ENCODE measurements around the gene SLAIN2.

SLAIN2 gene

GRCh38 chr4:48369248-48369647 is 27.9 kb downstream of the SLAIN2 start:
- TF ChIP-seq CTCF (IDR thresholded peaks at IDR 0.05), result no peak
- no peaks in the 10 kb centered on the region for H3K36me3 ChIP-seq
- intact Hi-C loops (cut with DNase I; ENCODE audit: low total_unique reads), result no loop called here
- H3K27ac ChIP-seq, result no peak overlapping the region
- no peak for DNase-seq
- no peak overlapping the region for H3K4me3 ChIP-seq
- no peaks in the 10 kb centered on the region for H3K27me3 ChIP-seq
- peaks cover 0 to 38% (median 4%) of the 10 kb centered on the region in 4 donors for H3K4me1 ChIP-seq
- H3K9me3 ChIP-seq, result no peaks in the 10 kb centered on the region

- intact Hi-C loops (cut with DNase I; ENCODE audit: low total_unique reads), result no loop called here
- H3K4me3 ChIP-seq, result no peak overlapping the region
- no peak overlapping the region for H3K27ac ChIP-seq
- TF ChIP-seq CTCF (IDR thresholded peaks at IDR 0.05), result no peak
- H3K4me1 ChIP-seq, result peaks cover 0 to 38% (median 4%) of the 10 kb centered on the region in 4 donors
- H3K27me3 ChIP-seq, result no peaks in the 10 kb centered on the region
- H3K36me3 ChIP-seq, result no peaks in the 10 kb centered on the region
- H3K9me3 ChIP-seq, result no peaks in the 10 kb centered on the region
- DNase-seq, result no peak
These were observed 28.4 kb downstream of the SLAIN2 start for GRCh38 chr4:48369771-48370170.

GRCh38 chr4:48370260-48371134 is 29.2 kb downstream of the SLAIN2 start:
- H3K36me3 ChIP-seq, result no peaks in the 10 kb centered on the region
- DNase-seq, result no peak
- no peaks in the 10 kb centered on the region for H3K27me3 ChIP-seq
- H3K4me3 ChIP-seq, result no peak overlapping the region
- H3K4me1 ChIP-seq, result peaks cover 0 to 38% (median 4%) of the 10 kb centered on the region in 4 donors
- no peak for TF ChIP-seq CTCF (IDR thresholded peaks at IDR 0.05)
- no peak overlapping the region for H3K27ac ChIP-seq
- intact Hi-C loops (cut with DNase I; ENCODE audit: low total_unique reads), result no loop called here
- no peaks in the 10 kb centered on the region for H3K9me3 ChIP-seq

GRCh38 chr4:48372272-48372671 is 30.9 kb downstream of the SLAIN2 start:
- no peak for DNase-seq
- no peaks in the 10 kb centered on the region for H3K36me3 ChIP-seq
- intact Hi-C loops (cut with DNase I; ENCODE audit: low total_unique reads), result no loop called here
- peaks cover 0 to 25% (median 4%) of the 10 kb centered on the region in 4 donors for H3K4me1 ChIP-seq
- no peaks in the 10 kb centered on the region for H3K9me3 ChIP-seq
- H3K27ac ChIP-seq, result no peak overlapping the region
- no peaks in the 10 kb centered on the region for H3K27me3 ChIP-seq
- no peak for TF ChIP-seq CTCF (IDR thresholded peaks at IDR 0.05)
- no peak overlapping the region for H3K4me3 ChIP-seq

GRCh38 chr4:48375651-48376304 is 34.4 kb downstream of the SLAIN2 start:
- no peak for TF ChIP-seq CTCF (IDR thresholded peaks at IDR 0.05)
- Histone ChIP-seq H3K27me3 (no peaks in the 10 kb centered on the region), H3K36me3 (no peaks in the 10 kb centered on the region), H3K4me3 (no peak overlapping the region), H3K27ac (no peak overlapping the region), H3K4me1 (peaks cover 0 to 4% (median under 1%) of the 10 kb centered on the region in 4 donors), H3K9me3 (no peaks in the 10 kb centered on the region)
- intact Hi-C loops (cut with DNase I; ENCODE audit: low total_unique reads), result no loop called here
- no peak for DNase-seq

Data from tibial artery (tissue), 4 donors.